Activated CD4-positive, alpha-beta T cell treated with anti-CD3 and anti-CD28 coated beads, Interleukin-2, amount 10 ng/mL, durations not matched to agents 7 days and 5 days (primary cell): ENCODE results near the gene RNF152. TPM values are rescaled to one million over a fixed set of nuclear protein-coding genes. Genes with fewer than 3 reads are reported as not detected.

Experiments
- CTCF ChIA-PET: fragments of 350-600 bp; sonication (Branson Sonifier 250); formaldehyde crosslinking; loops from one replicate; lab custom pipeline; 2021; ENCODE audit warnings: antibody characterized with exemption; lab: Charles Lee
- POLR2A ChIA-PET: fragments of 350-600 bp; sonication (Branson Sonifier 250); formaldehyde crosslinking; loops from one replicate; lab custom pipeline; 2021; ENCODE audit warnings: antibody characterized with exemption; lab: Charles Lee
- DNase-seq: peaks from one replicate; pipeline ENCODE4 v3.0.0-alpha.2; 2020
- H3K27ac Mint-ChIP-seq: one replicate; pipeline ENCODE4 v1.8.0; 2021; ENCODE audit warnings: mild to moderate bottlenecking, moderate library complexity, mixed read lengths
- H3K27me3 Mint-ChIP-seq: one replicate; pipeline ENCODE4 v1.8.0; 2021; ENCODE audit warnings: mixed read lengths
- H3K36me3 Mint-ChIP-seq: one replicate; pipeline ENCODE4 v1.8.0; 2021; ENCODE audit warnings: low read depth, mixed read lengths
- H3K4me1 Mint-ChIP-seq: one replicate; pipeline ENCODE4 v1.8.0; 2021; ENCODE audit warnings: mixed read lengths
- H3K4me3 Mint-ChIP-seq: one replicate; pipeline ENCODE4 v1.8.0; 2021; ENCODE audit warnings: mild to moderate bottlenecking, moderate library complexity, mixed read lengths
- H3K9me3 Mint-ChIP-seq: one replicate; pipeline ENCODE4 v1.8.0; 2021; ENCODE audit warnings: mixed read lengths
- total RNA-seq, 2 experiments: library from RNA; stranded (reverse); gene quantifications; one replicate each; pipeline ENCODE4 v1.2.3, GENCODE V29; 2021

RNF152 gene
- total RNA-seq, 2 experiments from 2014 or later, result 0.17 to 0.50 TPM

- H3K27me3 Mint-ChIP-seq, result peaks cover 13% of the 10 kb centered on the region
These were observed 17.3 kb upstream of the RNF152 start for GRCh38 chr18:61910101-61910500.

GRCh38 chr18:61908661-61909060 lies 15.9 kb upstream of the RNF152 start:
- ChIA-PET POLR2A (no interaction called here), CTCF (no interaction called here)
- Mint-ChIP-seq H3K27ac (no peak overlapping the region), H3K27me3 (peaks cover 14% of the 10 kb centered on the region), H3K4me1 (no peaks in the 10 kb centered on the region), H3K36me3 (no peaks in the 10 kb centered on the region), H3K9me3 (no peaks in the 10 kb centered on the region), H3K4me3 (no peak overlapping the region)
- DNase-seq, result no peak

More at GRCh38 chr18:61910101-61910500, 17.3 kb upstream of the RNF152 start:
- H3K4me3 Mint-ChIP-seq, result no peak overlapping the region
- ChIA-PET CTCF (no interaction called here), POLR2A (no interaction called here)
- no peaks in the 10 kb centered on the region for H3K36me3 Mint-ChIP-seq
- H3K4me1 Mint-ChIP-seq, result no peaks in the 10 kb centered on the region
- H3K27ac Mint-ChIP-seq, result no peak overlapping the region
- no peak for DNase-seq
- H3K9me3 Mint-ChIP-seq, result no peaks in the 10 kb centered on the region

- Mint-ChIP-seq H3K4me1 (no peaks in the 10 kb centered on the region), H3K4me3 (no peak overlapping the region), H3K9me3 (no peaks in the 10 kb centered on the region), H3K36me3 (no peaks in the 10 kb centered on the region), H3K27ac (no peak overlapping the region), H3K27me3 (peaks cover 36% of the 10 kb centered on the region)
- CTCF ChIA-PET, result no interaction called here
- DNase-seq, result peak; percentile 54
- POLR2A ChIA-PET, result no interaction called here
These were observed 8.6 kb upstream of the RNF152 start for GRCh38 chr18:61901323-61901986.

- H3K4me1 Mint-ChIP-seq, result no peaks in the 10 kb centered on the region
- DNase-seq, result no peak
- H3K4me3 Mint-ChIP-seq, result no peak overlapping the region
- H3K27ac Mint-ChIP-seq, result no peak overlapping the region
- POLR2A ChIA-PET, result no interaction called here
- CTCF ChIA-PET, result no interaction called here
- no peaks in the 10 kb centered on the region for H3K9me3 Mint-ChIP-seq
- H3K36me3 Mint-ChIP-seq, result no peaks in the 10 kb centered on the region
- H3K27me3 Mint-ChIP-seq, result peaks cover 40% of the 10 kb centered on the region
These were observed 7.9 kb upstream of the RNF152 start for GRCh38 chr18:61900504-61901281.

GRCh38 chr18:61898640-61899101 lies 5.9 kb upstream of the RNF152 start:
- POLR2A ChIA-PET, result no interaction called here
- H3K4me3 Mint-ChIP-seq, result no peak overlapping the region
- H3K27ac Mint-ChIP-seq, result no peak overlapping the region
- no peaks in the 10 kb centered on the region for H3K36me3 Mint-ChIP-seq
- CTCF ChIA-PET, result interaction anchor here (0.6 kb wide), 1 partner anchor 96 kb away, joined by 4 read pairs; no protein-coding TSS in a partner anchor
- peaks cover 47% of the 10 kb centered on the region for H3K27me3 Mint-ChIP-seq
- no peaks in the 10 kb centered on the region for H3K9me3 Mint-ChIP-seq
- DNase-seq, result no peak
- H3K4me1 Mint-ChIP-seq, result no peaks in the 10 kb centered on the region

GRCh38 chr18:61896757-61897156 lies 4.0 kb upstream of the RNF152 start:
- Mint-ChIP-seq H3K4me3 (no peak overlapping the region), H3K27me3 (peaks cover 56% of the 10 kb centered on the region), H3K36me3 (no peaks in the 10 kb centered on the region), H3K9me3 (no peaks in the 10 kb centered on the region), H3K27ac (no peak overlapping the region), H3K4me1 (peaks cover 10% of the 10 kb centered on the region)
- ChIA-PET POLR2A (no interaction called here), CTCF (no interaction called here)
- no peak for DNase-seq

- ChIA-PET CTCF (interaction anchor here (0.7 to 1.0 kb wide), 3 partner anchors 98 to 236 kb away, joined by 3 to 4 read pairs (median 3); no protein-coding TSS in a partner anchor), POLR2A (no interaction called here)
- Mint-ChIP-seq H3K4me1 (peaks cover 10% of the 10 kb centered on the region), H3K27me3 (peaks cover 56% of the 10 kb centered on the region), H3K9me3 (no peaks in the 10 kb centered on the region), H3K36me3 (no peaks in the 10 kb centered on the region), H3K27ac (no peak overlapping the region), H3K4me3 (no peak overlapping the region)
- DNase-seq, result no peak
These were observed 3.3 kb upstream of the RNF152 start for GRCh38 chr18:61896118-61896517.

GRCh38 chr18:61894751-61895524 lies 2.1 kb upstream of the RNF152 start:
- ChIA-PET CTCF (interaction anchor here (0.6 to 1.0 kb wide), 3 partner anchors 79 to 141 kb away, joined by 3 read pairs; no protein-coding TSS in a partner anchor), POLR2A (no interaction called here)
- H3K9me3 Mint-ChIP-seq, result no peaks in the 10 kb centered on the region
- peak overlapping the region; percentile 60 for H3K4me3 Mint-ChIP-seq
- no peak overlapping the region for H3K27ac Mint-ChIP-seq
- peaks cover 10% of the 10 kb centered on the region for H3K4me1 Mint-ChIP-seq
- no peak for DNase-seq
- H3K36me3 Mint-ChIP-seq, result no peaks in the 10 kb centered on the region
- H3K27me3 Mint-ChIP-seq, result peaks cover 64% of the 10 kb centered on the region

GRCh38 chr18:61893971-61894750 lies 1.4 kb upstream of the RNF152 start:
- H3K27me3 Mint-ChIP-seq, result peaks cover 64% of the 10 kb centered on the region
- no peak overlapping the region for H3K27ac Mint-ChIP-seq
- no peaks in the 10 kb centered on the region for H3K9me3 Mint-ChIP-seq
- DNase-seq, result peak; percentile 70
- H3K36me3 Mint-ChIP-seq, result no peaks in the 10 kb centered on the region
- POLR2A ChIA-PET, result no interaction called here
- H3K4me3 Mint-ChIP-seq, result peak overlapping the region; percentile 77
- peaks cover 10% of the 10 kb centered on the region for H3K4me1 Mint-ChIP-seq
- CTCF ChIA-PET, result interaction anchor here (1.0 kb wide), 1 partner anchor 10 kb away, joined by 4 read pairs; no protein-coding TSS in a partner anchor

GRCh38 chr18:61893309-61893970 lies 633 bp upstream of the RNF152 start:
- Mint-ChIP-seq H3K4me1 (peaks cover 10% of the 10 kb centered on the region), H3K27ac (peak overlapping the region; percentile 65), H3K27me3 (peaks cover 60% of the 10 kb centered on the region), H3K9me3 (no peaks in the 10 kb centered on the region), H3K36me3 (no peaks in the 10 kb centered on the region), H3K4me3 (peak overlapping the region; percentile 77)
- peak; percentile 13 for DNase-seq
- ChIA-PET CTCF (interaction anchor here (1.0 kb wide), 1 partner anchor 10 kb away, joined by 4 read pairs; no protein-coding TSS in a partner anchor), POLR2A (no interaction called here)

GRCh38 chr18:61891894-61892293 lies 913 bp downstream of the RNF152 start:
- no peak overlapping the region for H3K27ac Mint-ChIP-seq
- no peaks in the 10 kb centered on the region for H3K36me3 Mint-ChIP-seq
- no peak overlapping the region for H3K4me3 Mint-ChIP-seq
- no peaks in the 10 kb centered on the region for H3K9me3 Mint-ChIP-seq
- peaks cover 50% of the 10 kb centered on the region for H3K27me3 Mint-ChIP-seq
- ChIA-PET POLR2A (no interaction called here), CTCF (no interaction called here)
- DNase-seq, result no peak
- peaks cover 12% of the 10 kb centered on the region for H3K4me1 Mint-ChIP-seq

- peaks cover 43% of the 10 kb centered on the region for H3K27me3 Mint-ChIP-seq
- CTCF ChIA-PET, result no interaction called here
- POLR2A ChIA-PET, result no interaction called here
- no peak for DNase-seq
- H3K4me3 Mint-ChIP-seq, result no peak overlapping the region
- H3K9me3 Mint-ChIP-seq, result no peaks in the 10 kb centered on the region
- peaks cover 15% of the 10 kb centered on the region for H3K4me1 Mint-ChIP-seq
- H3K36me3 Mint-ChIP-seq, result no peaks in the 10 kb centered on the region
- no peak overlapping the region for H3K27ac Mint-ChIP-seq
These were observed 1.5 kb downstream of the RNF152 start for GRCh38 chr18:61891271-61891670.
